ENCODE results near the gene KLHDC8A.
"Not testable (repeated sequence)": the region's sequence is repeated elsewhere in the genome, so short reads cannot be mapped to it uniquely, and the experiment has no call there.

Gene KLHDC8A

GRCh38 chr1:205303247-205303888 is 53.4 kb downstream of the KLHDC8A start:
- H3K27ac ChIP-seq = no peak overlapping the region
- H3K4me3 ChIP-seq = no peak overlapping the region

- Histone ChIP-seq H3K4me3 (no peak overlapping the region), H3K27ac (peak overlapping the region in 10 of 21 experiments; percentile 31 to 75 (median 56))
These were observed 54.7 kb downstream of the KLHDC8A start for GRCh38 chr1:205301842-205302588.

DNA sequence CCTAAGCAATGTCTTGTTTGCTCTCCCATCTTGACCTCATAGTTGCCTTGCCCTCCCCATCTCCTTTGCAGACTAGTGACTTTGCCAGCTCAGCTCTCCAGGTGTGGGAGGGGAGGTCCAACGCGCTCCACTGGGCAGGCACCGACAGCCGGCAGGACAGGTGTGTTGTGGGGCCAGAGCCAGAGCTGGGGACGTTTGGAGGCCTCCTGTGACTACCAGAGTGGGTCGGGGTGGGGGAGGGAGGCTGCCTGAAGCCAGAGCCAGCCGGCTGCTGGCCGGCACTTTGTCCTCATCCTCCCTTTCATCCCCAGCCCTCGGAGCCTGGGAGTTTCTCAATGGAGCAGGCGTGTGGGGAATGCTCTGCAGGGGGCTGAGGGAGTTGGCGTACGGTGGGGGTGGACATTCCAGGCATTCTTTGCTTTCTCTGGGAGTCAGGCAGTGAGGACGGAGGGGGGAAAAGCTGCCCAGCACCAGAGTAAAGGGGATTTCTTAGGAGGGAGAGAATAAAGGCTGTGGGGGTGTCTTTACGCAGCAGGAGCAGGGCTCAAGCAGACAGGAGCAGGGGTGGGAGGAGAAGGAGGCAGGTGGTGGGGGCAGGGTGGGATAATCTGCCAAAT is 55.4 kb downstream of the KLHDC8A start:
- Histone ChIP-seq H3K4me3 (no peak overlapping the region), H3K27ac (peak overlapping the region in 10 of 21 experiments; percentile 31 to 75 (median 56))

- no peak overlapping the region for H3K4me3 ChIP-seq
- peak overlapping the region in 1 of 21 experiments; percentile 20 for H3K27ac ChIP-seq
These were observed 56.6 kb downstream of the KLHDC8A start for GRCh38 chr1:205300149-205300548.

DNA sequence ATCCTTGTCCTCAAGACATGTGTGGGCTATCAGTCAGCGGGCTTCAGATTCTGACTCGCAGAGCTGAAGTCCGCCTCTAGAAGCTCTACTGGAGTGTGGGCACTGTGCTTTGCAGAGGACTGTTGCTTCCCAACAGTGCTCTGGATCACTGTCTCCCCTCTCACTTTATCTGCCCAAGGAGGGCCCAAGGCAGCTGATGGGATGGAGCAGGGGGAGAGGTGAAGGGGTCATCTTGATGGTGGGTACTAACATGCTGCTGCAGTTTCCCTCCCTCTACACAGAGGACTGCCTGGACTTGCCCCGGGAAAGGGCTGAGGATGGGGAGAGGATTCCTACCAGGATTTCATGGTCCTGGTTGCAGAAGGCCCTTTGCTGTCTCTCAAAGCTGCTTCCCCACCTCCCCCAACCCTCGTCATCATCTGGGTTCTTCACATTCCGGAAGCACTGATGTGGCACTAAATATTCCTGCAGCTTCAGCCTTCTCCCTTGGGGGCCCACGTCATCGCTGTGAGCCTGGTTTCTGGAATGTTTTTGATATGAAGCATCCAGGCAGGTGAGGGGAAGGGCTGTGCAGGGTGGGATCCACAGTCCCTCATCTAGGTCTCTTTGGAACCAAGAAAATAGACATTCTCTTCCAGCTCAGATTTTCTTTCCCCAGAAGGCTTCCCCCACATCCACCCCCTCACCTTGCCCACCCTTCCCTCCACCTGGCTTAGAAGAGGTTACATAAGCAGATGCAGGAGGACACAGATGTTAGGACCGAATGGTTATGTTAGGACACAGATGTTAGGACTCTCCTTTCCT is 58.3 kb downstream of the KLHDC8A start:
- H3K27ac ChIP-seq = peak overlapping the region in 11 of 21 experiments; percentile 18 to 80 (median 56)
- no peak overlapping the region for H3K4me3 ChIP-seq

GRCh38 chr1:205297546-205298177 is 59.1 kb downstream of the KLHDC8A start:
- peak overlapping the region in 9 of 21 experiments; percentile 13 to 80 (median 69) for H3K27ac ChIP-seq
- not testable (repeated sequence) for H3K4me3 ChIP-seq

- Histone ChIP-seq H3K27ac (peak overlapping the region in 2 of 21 experiments; percentile 50 to 82), H3K4me3 (no peak overlapping the region)
These were observed 60.6 kb downstream of the KLHDC8A start for GRCh38 chr1:205296154-205296553.

GRCh38 chr1:205294934-205295333 is 61.8 kb downstream of the KLHDC8A start:
- Histone ChIP-seq H3K27ac (peak overlapping the region in 15 of 21 experiments; percentile 9 to 82 (median 63)), H3K4me3 (no peak overlapping the region)

GRCh38 chr1:205294175-205294917 is 62.4 kb downstream of the KLHDC8A start:
- H3K27ac ChIP-seq = peak overlapping the region in 17 of 21 experiments; percentile 22 to 82 (median 63)
- H3K4me3 ChIP-seq = no peak overlapping the region

DNA sequence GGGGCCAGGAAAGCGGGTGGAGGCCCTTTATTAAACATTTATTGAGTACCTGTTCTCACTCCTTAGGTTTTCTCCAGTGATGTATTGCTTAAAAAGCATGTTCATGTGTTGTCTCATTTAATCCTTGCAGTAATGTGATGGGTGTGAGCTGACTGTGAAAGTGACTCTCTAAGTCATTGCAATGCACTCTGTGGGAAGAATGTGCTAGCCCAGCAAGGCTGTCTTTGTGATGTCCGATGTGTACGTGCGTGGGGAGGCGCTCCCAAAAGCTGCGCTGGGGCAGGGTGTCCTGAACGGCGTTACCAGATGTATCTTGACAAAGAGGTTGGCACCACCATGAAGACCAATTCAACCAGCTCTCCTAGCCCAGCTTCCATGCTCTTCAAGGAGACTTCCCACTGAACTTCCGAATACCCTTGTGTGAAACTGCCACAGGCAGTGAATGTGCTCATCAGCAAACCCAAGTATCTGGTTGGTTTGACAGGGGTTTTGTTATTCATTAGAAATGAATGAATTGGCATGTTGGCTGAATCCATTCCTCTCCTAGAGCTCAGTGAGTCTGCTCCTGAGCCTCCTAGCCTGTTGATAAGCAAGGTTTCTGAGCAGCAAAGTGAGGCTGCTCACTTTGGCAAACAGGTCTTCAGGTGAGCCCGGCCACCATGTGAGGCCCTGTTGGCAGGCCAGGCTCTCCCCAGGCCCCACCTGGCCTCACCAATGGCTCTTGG is 63.2 kb downstream of the KLHDC8A start:
- Histone ChIP-seq H3K4me3 (no peak overlapping the region), H3K27ac (peak overlapping the region in 17 of 21 experiments; percentile 3 to 82 (median 57))

- no peak overlapping the region for H3K27ac ChIP-seq
These were observed 65.1 kb downstream of the KLHDC8A start for GRCh38 chr1:205291596-205291995.

DNA sequence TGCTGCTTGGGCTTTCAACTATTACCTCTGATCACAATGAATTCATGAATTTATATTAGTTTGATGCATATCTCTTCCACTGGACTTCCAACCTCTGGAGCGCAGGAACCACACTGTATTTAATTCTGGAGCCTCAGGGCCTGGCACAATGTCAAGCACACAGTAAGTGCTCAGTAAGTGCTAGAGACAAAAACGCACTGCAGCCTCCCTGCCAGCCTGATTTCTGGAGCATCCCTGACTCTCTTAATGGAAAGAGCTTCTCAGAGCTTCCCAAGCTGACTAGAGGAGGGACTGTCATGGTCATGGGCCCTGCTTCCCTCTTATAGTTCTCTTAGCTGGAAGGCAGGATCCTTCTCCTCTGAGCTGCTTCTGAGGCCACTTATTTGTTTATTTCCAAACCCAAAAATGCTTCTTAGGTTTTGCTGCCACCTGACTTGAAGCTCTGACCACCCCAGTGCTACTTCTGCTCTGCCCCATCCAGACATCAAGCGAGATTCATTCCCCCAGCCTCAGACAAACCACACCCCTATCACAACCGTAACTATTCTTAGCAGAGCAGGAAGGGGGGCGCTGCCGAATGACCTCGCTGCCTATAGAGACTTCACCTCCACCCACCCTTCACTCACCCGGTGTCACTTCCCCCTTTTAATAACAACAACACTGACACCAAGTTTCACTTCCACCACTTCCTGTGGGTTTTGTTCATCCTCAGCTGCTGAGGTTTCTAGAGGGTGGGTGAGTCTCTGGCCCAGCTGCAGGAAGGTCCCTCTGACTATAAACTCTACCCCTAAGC is 68.8 kb downstream of the KLHDC8A start:
- Histone ChIP-seq H3K27ac (peak overlapping the region in 16 of 21 experiments; percentile 3 to 96 (median 70)), H3K4me3 (no peak overlapping the region)

More at GRCh38 chr1:205291596-205291995, 65.1 kb downstream of the KLHDC8A start:
- H3K4me3 ChIP-seq = no peak overlapping the region

DNA sequence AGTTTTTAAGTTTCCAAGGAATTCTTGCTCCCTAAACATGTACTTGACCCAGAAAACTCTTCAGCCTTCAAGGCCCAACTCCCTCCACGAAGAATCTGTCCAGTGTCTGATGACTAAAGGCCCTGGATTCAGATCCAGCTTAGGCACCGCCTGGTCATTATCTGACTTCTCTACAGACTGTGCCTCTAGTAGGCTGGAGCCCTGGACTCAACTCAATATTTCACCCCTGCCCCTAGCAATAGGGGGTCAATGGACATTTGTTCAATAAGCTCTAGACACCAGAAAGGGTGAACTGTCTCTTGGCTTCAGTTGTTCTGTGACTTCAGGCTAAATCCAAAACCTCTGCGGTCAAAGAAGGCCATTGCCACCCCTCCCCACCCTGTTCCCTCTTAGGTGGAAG is 69.6 kb downstream of the KLHDC8A start:
- H3K4me3 ChIP-seq = no peak overlapping the region
- H3K27ac ChIP-seq = peak overlapping the region in 13 of 21 experiments; percentile 21 to 96 (median 88)

DNA sequence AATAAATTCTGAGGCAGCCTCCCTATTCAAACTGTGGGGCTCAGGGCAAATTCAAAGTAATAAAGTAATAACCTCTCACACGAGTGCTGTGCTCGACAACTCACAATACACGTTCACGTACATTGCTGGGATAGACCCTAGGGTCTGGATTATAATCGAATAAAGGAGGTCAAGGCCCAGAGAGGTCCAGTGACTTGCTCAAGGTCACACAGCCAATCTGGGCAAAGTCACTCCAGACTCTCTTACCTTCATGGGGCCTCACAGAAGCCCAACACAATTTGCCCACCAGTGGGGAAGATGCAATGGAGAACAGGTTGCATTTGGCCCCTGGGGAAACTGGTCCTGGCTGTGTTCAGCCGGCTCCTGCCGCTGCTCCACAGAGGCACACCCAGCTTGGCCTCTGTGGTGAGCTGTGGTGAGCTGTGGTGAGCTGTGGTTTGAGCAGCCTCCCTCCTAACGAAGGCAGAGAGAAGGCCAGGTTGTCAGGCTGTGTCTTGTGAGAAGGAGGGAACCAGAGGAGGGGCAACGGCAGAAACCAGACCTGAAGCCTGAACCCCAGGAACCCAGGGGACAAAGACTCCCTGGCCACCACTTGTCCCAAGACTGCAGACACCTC is 70.3 kb downstream of the KLHDC8A start:
- H3K27ac ChIP-seq = peak overlapping the region in 16 of 21 experiments; percentile 2 to 96 (median 84)
- peak overlapping the region in 1 of 7 experiments; percentile 4 for H3K4me3 ChIP-seq

Measured in skin epidermis (tissue), 12 donors.